Ascending aorta (tissue), 2 donors: ENCODE data around the gene TMIGD2. TPM values are rescaled to one million over a fixed set of nuclear protein-coding genes. Genes with fewer than 3 reads are reported as not detected.

ENCODE experiments used
- DNase-seq, 2 donors: peaks; one replicate each; pipeline ENCODE4 v3.0.0-alpha.2; 2019; ENCODE audit warnings: low spot score in 2 of 2
- H3K27ac ChIP-seq, 2 donors: fragments of 200-600 bp; sonication (generic); one replicate each; pipeline ENCODE4 v1.5.1; 2016 to 2017; ENCODE audit warnings: mild to moderate bottlenecking in 1 of 2
- H3K27me3 ChIP-seq: fragments of 200-600 bp; sonication (generic); one replicate; pipeline ENCODE4 v1.5.1; 2017
- H3K36me3 ChIP-seq, 2 donors: fragments of 200-600 bp; sonication (generic); one replicate each; pipeline ENCODE4 v1.5.1; 2016
- H3K4me1 ChIP-seq, 2 donors: fragments of 200-600 bp; sonication (generic); one replicate each; pipeline ENCODE4 v1.5.1; 2016 to 2017; ENCODE audit warnings: mild to moderate bottlenecking in 1 of 2
- H3K4me3 ChIP-seq, 2 donors: fragments of 200-600 bp; sonication (generic); one replicate each; pipeline ENCODE4 v1.5.1; 2016 to 2017; ENCODE audit warnings: mild to moderate bottlenecking in 1 of 2
- H3K9me3 ChIP-seq, 2 donors: fragments of 200-600 bp; sonication (generic); one replicate each; pipeline ENCODE4 v1.5.1; 2016
- CTCF ChIP-seq, 3 experiments: fragments of 200-600 bp in 2 of 3; fragments of 450-650 bp in 1 of 3; sonication (generic) in 2 of 3; IDR thresholded peaks; one replicate each; pipeline ENCODE4 v1.5.1; 2016 to 2019; ENCODE audit warnings: antibody characterized with exemption in 3 of 3, mild to moderate bottlenecking in 1 of 3, moderate library complexity in 1 of 3
- intact Hi-C: fragments of 100-400 bp; cut with DNase I; formaldehyde crosslinking; loops from one replicate; pipeline ENCODE4 v1.15.1; 2023
- total RNA-seq: library from RNA; depleted of rRNA; stranded (reverse); fragments of >200 nt; gene quantifications from one replicate; pipeline ENCODE4 v1.1.0, GENCODE V29; 2016

The TMIGD2 gene
- total RNA-seq, 1 donor from 2014 or later = not detected

DNA sequence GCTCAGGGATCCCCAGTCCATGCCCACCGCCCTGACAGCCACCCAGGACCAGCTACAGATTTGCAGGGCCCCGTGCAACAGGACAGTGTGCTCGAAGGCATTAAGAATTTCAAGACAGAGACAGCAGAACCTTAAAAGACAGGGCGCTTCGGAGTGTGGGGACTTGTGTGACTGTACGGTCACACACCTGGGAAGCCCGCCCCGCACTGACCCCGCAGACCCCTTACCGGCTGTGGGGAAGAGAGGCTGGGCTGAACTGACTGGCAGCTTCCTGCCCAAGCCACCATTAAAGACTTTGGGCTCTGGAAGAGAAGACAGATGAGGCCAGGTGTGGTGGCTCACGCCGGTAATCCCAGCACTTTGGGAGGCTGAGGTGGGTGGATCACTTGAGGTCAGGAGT lies 22.0 kb upstream of the TMIGD2 start:
- H3K4me1 ChIP-seq = peaks cover 6 to 8% of the 10 kb centered on the region in 2 donors
- intact Hi-C loops = no loop called here

DNA sequence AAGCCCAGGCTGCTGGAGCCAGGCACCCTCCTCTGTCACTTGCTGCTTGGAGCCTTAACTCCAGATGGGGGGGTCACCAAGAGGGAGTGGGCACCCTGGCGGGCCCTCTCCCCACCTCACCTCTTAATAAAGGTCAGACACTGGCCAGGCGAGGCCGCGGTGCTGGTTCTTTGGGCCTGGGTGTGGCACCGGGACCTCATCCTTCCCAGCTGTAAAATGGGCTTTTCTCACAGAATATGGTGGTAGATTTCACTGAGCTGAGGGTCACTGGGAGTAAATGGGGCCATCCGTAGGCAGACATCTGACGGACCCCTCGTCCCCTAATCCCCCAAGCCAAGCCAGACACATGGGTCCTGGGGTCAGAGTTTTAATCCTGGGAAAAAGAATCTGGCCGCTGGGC lies 21.5 kb upstream of the TMIGD2 start:
- DNase-seq = no peak
- H3K4me3 ChIP-seq = no peak overlapping the region
- peaks cover 2 to 5% of the 10 kb centered on the region in 2 donors for H3K4me1 ChIP-seq
- no peaks in the 10 kb centered on the region for H3K9me3 ChIP-seq
- intact Hi-C loops = no loop called here
- TF ChIP-seq CTCF (IDR thresholded peaks at IDR 0.05) = no peak
- H3K27ac ChIP-seq = no peak overlapping the region
- H3K27me3 ChIP-seq = no peaks in the 10 kb centered on the region
- no peaks in the 10 kb centered on the region for H3K36me3 ChIP-seq

More for the DNA sequence above, 22.0 kb upstream of the TMIGD2 start:
- Histone ChIP-seq H3K36me3 (no peaks in the 10 kb centered on the region), H3K4me3 (no peak overlapping the region), H3K27ac (no peak overlapping the region), H3K27me3 (no peaks in the 10 kb centered on the region), H3K9me3 (no peaks in the 10 kb centered on the region)
- no peak for TF ChIP-seq CTCF (IDR thresholded peaks at IDR 0.05)
- DNase-seq = no peak

- DNase-seq = no peak
- H3K9me3 ChIP-seq = no peaks in the 10 kb centered on the region
- H3K36me3 ChIP-seq = no peaks in the 10 kb centered on the region
- no peak overlapping the region for H3K4me3 ChIP-seq
- intact Hi-C loops = no loop called here
- TF ChIP-seq CTCF (IDR thresholded peaks at IDR 0.05) = no peak
- no peak overlapping the region for H3K27ac ChIP-seq
- peaks cover 0 to 2% of the 10 kb centered on the region in 2 donors for H3K4me1 ChIP-seq
- no peaks in the 10 kb centered on the region for H3K27me3 ChIP-seq
Observed at GRCh38 chr19:4322942-4323665, 20.9 kb upstream of the TMIGD2 start.

DNA sequence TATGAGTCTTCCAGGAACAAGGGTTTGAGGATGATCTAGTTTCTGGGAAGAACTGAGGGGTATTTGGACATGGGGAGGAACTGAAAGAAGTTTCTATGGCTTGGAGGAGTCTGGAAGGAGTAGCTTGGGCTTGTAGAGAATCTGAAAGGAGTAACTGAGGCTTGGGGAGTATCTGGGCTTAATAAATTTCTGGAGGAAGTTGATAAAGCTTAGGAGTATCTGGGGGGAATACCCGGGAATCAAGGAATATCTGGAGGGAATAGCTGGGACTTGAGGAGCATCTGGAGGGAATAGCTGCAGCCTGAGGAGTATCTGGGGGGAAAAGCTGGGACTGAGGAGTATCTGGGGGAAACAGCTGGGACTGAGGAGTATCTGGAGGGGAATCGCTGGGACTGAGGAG lies 18.2 kb upstream of the TMIGD2 start:
- Histone ChIP-seq H3K27ac (no peak overlapping the region), H3K36me3 (no peaks in the 10 kb centered on the region), H3K4me1 (no peaks in the 10 kb centered on the region), H3K4me3 (no peak overlapping the region), H3K9me3 (no peaks in the 10 kb centered on the region), H3K27me3 (no peaks in the 10 kb centered on the region)
- intact Hi-C loops = no loop called here
- no peak for TF ChIP-seq CTCF (IDR thresholded peaks at IDR 0.05)
- DNase-seq = no peak

- no peaks in the 10 kb centered on the region for H3K9me3 ChIP-seq
- intact Hi-C loops = no loop called here
- no peak for TF ChIP-seq CTCF (IDR thresholded peaks at IDR 0.05)
Observed at GRCh38 chr19:4319067-4319718, 17.0 kb upstream of the TMIGD2 start.

More at GRCh38 chr19:4319067-4319718, 17.0 kb upstream of the TMIGD2 start:
- Histone ChIP-seq H3K27me3 (no peaks in the 10 kb centered on the region), H3K36me3 (no peaks in the 10 kb centered on the region), H3K4me1 (no peaks in the 10 kb centered on the region), H3K27ac (no peak overlapping the region), H3K4me3 (no peak overlapping the region)
- DNase-seq = no peak
